ENCODE measurements around the gene SERPINA3.

- TF ChIP-seq CTCF (conservative IDR thresholded peaks at IDR 0.05 in 1 of 2, IDR thresholded peaks at IDR 0.05 in 1 of 2; ENCODE audit: extremely low read depth in 1 of 2, insufficient read depth in 1 of 2, low read depth in 1 of 2, low read length in 2 of 2) (no peak), EZH2 (IDR thresholded peaks at IDR 0.05; ENCODE audit: borderline replicate concordance, low read length) (no peak)
Measured at GRCh38 chr14:94562941-94563883, 49.0 kb upstream of the SERPINA3 start.
